HG02981 (cell line): ENCODE measurements around the gene ASB13.

ENCODE experiments used
- ATAC-seq: cut with Tn5 transposase; IDR thresholded peaks from one replicate; pipeline ENCODE4 v1.9.1; 2021; ENCODE audit warnings: mild to moderate bottlenecking, moderate library complexity; ENCODE audit not compliant: unreplicated experiment

The ASB13 gene

GRCh38 chr10:5670662-5671375 is 4.4 kb upstream of the ASB13 start:
- ATAC-seq: no peak

DNA sequence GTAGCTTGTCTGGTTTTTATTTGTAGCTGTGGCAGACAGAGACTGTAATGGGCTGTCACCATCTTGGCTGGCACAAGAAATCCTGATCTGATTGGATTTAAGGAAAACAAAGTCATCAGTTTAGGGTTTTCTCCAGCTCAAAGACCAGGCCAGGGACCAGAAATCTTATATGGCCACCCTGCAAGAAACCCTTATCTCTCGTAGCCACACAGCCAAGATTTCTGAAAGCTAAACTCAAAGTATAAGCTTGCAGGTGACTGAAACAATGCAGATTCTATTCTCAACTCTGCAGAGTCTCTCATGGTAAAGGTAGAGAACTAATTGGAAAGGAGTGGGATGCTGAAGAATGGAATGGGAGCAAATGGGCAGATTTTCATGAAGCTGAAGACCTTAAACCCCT is 3.2 kb upstream of the ASB13 start:
- ATAC-seq: no peak

DNA sequence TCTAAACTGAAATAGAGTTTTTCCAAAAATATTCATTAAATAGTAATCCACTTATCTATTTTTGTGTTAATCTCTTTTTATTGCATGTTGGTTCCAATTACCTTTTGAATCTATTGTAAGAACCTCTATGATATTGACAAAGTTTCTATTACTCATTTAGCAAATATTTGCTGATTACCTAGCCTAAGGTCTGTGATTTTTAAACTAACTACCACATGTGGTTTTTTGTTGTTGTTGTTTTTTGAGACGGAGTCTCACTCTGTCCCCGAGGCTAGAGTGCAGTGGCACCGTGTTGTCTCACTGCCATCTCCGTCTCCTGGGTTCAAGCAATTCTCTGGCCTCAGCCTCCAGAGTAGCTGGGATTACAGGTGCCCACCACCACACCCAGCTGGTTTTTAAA is 2.0 kb upstream of the ASB13 start:
- ATAC-seq: no peak

- ATAC-seq: no peak
Observed at GRCh38 chr10:5666841-5667630, 641 bp upstream of the ASB13 start.

GRCh38 chr10:5665373-5666007 is 905 bp downstream of the ASB13 start:
- ATAC-seq: no peak

- ATAC-seq: no peak
Observed at GRCh38 chr10:5663692-5664427, 2.5 kb downstream of the ASB13 start.

- ATAC-seq: no peak
Observed at GRCh38 chr10:5662708-5663579, 3.5 kb downstream of the ASB13 start.

- no peak for ATAC-seq
Observed at GRCh38 chr10:5661043-5661442, 5.4 kb downstream of the ASB13 start.

DNA sequence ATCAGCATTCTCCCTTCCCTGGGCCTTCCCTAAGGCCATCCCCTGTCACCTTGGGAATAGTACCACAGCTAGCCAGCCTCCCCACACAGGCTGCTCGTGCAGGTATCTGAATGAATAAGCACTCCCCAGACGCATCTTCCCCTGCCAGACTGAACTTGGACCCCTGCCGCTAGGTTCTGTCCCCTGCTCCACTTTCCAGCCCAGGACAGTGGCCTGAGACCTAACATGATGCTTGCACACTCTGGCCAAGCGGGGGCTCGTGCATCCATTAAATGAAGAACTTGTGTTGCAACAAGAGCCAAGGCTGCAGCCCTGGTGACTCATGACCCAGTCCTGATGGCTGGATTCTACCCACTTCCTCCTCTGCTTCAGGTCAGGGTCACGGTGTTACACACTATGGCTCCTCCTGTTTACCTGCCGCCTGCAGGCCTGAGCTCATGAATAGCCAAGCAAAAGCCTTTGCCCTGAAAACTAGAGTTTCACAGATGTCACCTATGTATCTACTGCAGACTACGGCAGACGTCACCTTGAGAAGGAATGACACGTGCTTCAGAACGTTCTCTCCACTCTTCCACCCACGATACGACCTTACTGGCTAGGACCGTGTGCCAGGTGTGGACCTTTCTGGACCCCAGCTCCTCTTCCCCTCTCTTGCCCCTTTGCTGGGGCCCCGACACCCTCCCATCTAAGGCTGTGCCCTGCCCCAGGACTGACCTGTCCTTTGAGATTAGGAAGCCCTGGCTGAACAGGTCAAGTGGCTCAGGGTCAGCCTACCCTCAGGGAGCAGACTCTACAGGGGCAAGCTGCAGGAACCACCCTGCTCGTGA is 6.5 kb downstream of the ASB13 start:
- ATAC-seq: no peak

GRCh38 chr10:5658871-5659618 is 7.3 kb downstream of the ASB13 start:
- no peak for ATAC-seq

DNA sequence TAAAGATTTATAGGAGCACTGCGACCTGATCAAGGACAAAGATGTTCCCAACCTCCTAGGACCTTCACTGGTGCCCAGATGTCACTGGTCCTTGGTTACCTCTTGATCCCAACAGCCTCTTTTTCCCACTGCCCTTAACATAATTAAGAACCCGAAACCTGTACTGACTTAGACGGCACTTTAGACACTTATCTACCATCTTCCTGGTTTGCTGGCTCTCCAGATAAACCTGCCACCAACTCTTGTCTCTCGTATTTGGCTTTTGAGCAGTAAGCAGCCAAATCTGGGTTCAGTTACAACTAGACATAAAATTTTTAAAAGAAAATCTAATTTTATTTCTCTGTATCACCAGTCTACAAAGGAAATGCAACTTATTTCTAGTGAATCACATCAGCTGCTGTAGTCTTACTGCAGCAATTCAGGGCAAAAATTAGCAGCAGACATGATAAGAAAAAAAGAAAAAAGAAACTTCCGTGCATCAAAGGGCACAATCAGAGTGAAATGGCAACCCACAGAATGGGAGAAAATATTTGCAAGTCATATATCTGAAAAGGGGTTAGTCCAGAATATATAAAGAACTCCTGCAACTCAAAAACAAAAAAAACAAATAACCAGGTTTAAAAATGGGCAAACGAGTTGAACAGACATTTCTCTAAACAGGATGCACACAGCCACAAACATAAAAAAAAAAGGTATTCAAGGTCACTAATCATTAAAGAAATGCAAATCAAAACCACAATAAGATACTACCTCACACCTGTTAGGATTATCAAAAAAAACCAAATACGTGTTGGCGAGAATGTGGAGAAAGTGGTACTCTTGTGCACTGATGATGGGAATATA is 9.4 kb downstream of the ASB13 start:
- no peak for ATAC-seq

- no peak for ATAC-seq
Observed at GRCh38 chr10:5655121-5655520, 11.3 kb downstream of the ASB13 start.

DNA sequence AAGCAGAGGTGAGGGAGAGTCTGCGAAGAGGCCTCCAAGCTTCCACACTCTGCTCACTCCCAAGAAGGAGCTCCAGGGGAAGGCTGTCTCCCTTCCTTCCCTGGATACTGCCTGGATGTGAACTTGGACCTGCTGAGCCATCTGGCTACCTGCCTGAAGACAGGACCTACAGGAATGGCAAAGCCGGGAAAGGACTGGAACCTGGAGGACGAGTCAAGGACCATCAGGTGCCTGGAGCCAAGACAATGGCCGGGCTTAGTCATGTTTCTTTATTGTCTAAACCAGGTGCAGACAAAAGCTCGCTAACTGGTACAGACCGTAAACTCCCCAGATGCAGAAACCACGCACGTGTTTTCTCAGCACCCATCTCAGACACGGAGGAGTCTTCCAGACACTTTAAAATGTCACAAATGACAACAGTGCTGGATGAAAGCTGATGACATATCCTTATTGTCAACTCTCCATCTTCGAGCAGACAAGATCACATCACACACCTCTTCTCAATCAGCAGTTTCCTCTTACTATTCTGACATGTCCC is 12.1 kb downstream of the ASB13 start:
- ATAC-seq: no peak

DNA sequence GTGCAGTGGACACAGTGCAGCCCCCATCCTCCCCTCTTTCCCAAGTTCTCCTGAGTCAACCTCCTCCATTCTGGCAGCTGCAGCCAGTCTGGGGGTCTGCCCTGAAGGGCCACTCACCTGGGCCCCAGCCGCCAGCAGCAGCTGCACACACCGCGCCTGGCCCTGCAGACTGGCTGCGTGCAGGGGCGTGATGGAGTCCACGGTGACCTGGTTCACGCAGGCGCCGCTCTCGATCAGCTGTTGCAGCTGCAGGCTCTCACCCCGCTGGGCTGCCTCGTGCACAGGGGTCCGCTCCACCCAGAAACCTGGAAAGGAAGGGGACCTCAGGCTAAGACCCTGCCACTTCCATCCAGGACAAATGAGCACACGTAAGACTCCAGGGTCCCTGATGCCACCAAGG is 13.6 kb downstream of the ASB13 start:
- no peak for ATAC-seq

GRCh38 chr10:5651388-5651764 is 15.0 kb downstream of the ASB13 start:
- ATAC-seq: no peak

GRCh38 chr10:5650664-5651387 is 15.6 kb downstream of the ASB13 start:
- ATAC-seq: no peak

DNA sequence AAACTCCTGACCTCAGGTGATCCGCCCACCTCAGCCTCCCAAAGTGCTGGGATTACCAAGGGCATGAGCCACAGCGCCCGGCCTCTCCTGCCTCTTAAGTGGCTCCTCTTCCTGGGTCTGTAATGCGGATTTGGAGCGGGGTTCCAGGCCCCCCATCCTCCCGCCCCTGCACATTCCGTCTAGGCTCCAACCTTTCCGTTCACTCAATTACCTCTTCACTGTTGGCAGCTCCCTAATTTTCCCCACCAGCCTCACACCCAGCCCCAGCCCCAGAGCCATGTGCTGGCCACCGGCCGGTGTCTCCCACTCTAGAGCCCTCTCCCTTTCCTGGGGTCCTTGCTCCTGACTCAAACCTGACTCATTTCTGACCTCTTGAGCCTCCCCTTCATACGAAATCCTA is 16.6 kb downstream of the ASB13 start:
- ATAC-seq: no peak
